ENCODE data around the gene IL25. TPM values are rescaled to one million over a fixed set of nuclear protein-coding genes. Genes with fewer than 3 reads are reported as not detected.
"Not testable (repeated sequence)": the region's sequence is repeated elsewhere in the genome, so short reads cannot be mapped to it uniquely, and the experiment has no call there.

Gene IL25
- total RNA-seq, 4 donors from 2014 or later = not detected

DNA sequence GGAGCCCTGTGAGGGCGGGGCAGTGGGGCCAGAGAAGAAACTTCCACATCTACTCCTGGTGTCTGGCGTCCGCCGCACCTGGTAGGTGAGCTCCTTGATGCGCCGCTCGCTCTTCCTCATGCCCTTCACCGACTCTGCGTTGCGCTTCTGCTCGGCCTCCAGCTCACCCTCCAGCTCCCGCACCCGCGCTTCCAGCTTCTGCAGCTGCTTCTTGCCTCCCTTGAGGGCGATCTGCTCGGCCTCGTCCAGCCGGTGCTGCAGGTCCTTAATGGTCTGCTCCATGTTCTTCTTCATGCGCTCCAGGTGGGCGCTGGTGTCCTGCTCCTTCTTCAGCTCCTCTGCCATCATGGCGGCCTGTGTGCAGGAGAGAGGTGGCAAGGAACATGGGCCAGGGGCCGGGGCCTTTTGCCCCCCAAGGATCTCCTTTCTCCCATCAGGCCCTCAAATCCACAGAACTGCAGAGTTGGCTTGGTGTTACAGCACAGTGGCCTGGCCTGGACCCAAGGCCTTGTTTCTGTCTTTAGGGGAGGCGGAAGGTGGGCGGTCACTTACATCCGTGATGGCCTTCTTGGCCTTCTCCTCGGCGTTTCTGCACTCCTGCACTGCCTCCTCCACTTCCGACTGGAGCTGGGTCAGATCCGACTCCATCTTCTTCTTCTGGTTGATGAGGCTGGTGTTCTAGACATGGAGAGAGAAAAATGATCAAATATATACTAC lies 11.9 kb downstream of the IL25 start:
- no peak for TF ChIP-seq EP300 (IDR thresholded peaks at IDR 0.05; ENCODE audit: low read depth)
- no peak for TF ChIP-seq POLR2A (IDR thresholded peaks at IDR 0.05)
- TF ChIP-seq, protein P1, sequence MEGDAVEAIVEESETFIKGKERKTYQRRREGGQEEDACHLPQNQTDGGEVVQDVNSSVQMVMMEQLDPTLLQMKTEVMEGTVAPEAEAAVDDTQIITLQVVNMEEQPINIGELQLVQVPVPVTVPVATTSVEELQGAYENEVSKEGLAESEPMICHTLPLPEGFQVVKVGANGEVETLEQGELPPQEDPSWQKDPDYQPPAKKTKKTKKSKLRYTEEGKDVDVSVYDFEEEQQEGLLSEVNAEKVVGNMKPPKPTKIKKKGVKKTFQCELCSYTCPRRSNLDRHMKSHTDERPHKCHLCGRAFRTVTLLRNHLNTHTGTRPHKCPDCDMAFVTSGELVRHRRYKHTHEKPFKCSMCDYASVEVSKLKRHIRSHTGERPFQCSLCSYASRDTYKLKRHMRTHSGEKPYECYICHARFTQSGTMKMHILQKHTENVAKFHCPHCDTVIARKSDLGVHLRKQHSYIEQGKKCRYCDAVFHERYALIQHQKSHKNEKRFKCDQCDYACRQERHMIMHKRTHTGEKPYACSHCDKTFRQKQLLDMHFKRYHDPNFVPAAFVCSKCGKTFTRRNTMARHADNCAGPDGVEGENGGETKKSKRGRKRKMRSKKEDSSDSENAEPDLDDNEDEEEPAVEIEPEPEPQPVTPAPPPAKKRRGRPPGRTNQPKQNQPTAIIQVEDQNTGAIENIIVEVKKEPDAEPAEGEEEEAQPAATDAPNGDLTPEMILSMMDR (IDR thresholded peaks at IDR 0.05) = no peak
- no peak for TF ChIP-seq POLR2AphosphoS5 (IDR thresholded peaks at IDR 0.05)
- WGBS, 2 donors (ENCODE audit: low coverage in 1 of 2) = 86 to 88% methylated on average over 16 to 28 of the region's 29 CpGs
- Histone ChIP-seq H3K36me3 (no peaks in the 10 kb centered on the region), H3K27me3 (no peaks in the 10 kb centered on the region), H3K9me3 (no peaks in the 10 kb centered on the region), H3K27ac (no peak overlapping the region), H3K4me1 (peaks cover 0 to 6% (median 0%) of the 10 kb centered on the region in 4 donors), H3K4me3 (no peak overlapping the region)
- DNase-seq = no peak
- intact Hi-C loops (cut with DNase I; ENCODE audit: low total_unique reads) (no loop called here), in situ Hi-C loops (cut with MboI; ENCODE audit: low pct_ligation_motif_present in 1 of 4, low pct_unique_long_range_greater_than_20kb in 1 of 4, low sequenced_read_pairs in 3 of 4) (loop anchor here in 1 of 4 donors (25.0 kb wide), 1 partner anchor 122 kb away; no protein-coding TSS in a partner anchor)

DNA sequence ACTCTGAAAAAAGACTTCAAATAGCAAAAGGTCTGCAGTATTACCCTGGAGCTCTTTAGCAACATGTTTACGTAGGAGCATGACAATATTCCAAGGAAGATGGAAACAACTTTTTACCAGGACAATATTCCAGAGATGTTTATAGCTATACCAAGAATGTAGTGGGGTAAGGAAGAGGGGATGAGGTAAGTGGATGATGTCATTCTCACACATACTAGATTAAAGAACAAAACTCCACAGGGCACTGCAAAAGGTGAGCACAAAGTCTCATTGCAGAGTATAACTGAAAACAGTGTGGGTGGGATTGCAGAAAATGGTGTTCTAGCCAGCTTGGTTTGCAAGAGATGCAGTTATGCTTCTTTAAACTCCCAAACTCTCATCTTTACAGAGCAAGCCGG lies 12.6 kb downstream of the IL25 start:
- H3K27me3 ChIP-seq = no peaks in the 10 kb centered on the region
- no peaks in the 10 kb centered on the region for H3K9me3 ChIP-seq
- in situ Hi-C loops (cut with MboI; ENCODE audit: low pct_ligation_motif_present in 1 of 4, low pct_unique_long_range_greater_than_20kb in 1 of 4, low sequenced_read_pairs in 3 of 4) = loop anchor here in 1 of 4 donors (25.0 kb wide), 1 partner anchor 123 kb away; no protein-coding TSS in a partner anchor
- WGBS, 2 donors (ENCODE audit: low coverage in 1 of 2) = 67 to 84% methylated on average over 2 of the region's 2 CpGs
- TF ChIP-seq, protein P1 (IDR thresholded peaks at IDR 0.05) = no peak
- TF ChIP-seq POLR2A (IDR thresholded peaks at IDR 0.05) (no peak), POLR2AphosphoS5 (IDR thresholded peaks at IDR 0.05) (no peak), EP300 (IDR thresholded peaks at IDR 0.05; ENCODE audit: low read depth) (no peak)
- H3K36me3 ChIP-seq = no peaks in the 10 kb centered on the region
- DNase-seq = no peak
- peaks cover 0 to 4% (median 0%) of the 10 kb centered on the region in 4 donors for H3K4me1 ChIP-seq
- H3K27ac ChIP-seq = no peak overlapping the region
- H3K4me3 ChIP-seq = no peak overlapping the region
- intact Hi-C loops (cut with DNase I; ENCODE audit: low total_unique reads) = no loop called here

DNA sequence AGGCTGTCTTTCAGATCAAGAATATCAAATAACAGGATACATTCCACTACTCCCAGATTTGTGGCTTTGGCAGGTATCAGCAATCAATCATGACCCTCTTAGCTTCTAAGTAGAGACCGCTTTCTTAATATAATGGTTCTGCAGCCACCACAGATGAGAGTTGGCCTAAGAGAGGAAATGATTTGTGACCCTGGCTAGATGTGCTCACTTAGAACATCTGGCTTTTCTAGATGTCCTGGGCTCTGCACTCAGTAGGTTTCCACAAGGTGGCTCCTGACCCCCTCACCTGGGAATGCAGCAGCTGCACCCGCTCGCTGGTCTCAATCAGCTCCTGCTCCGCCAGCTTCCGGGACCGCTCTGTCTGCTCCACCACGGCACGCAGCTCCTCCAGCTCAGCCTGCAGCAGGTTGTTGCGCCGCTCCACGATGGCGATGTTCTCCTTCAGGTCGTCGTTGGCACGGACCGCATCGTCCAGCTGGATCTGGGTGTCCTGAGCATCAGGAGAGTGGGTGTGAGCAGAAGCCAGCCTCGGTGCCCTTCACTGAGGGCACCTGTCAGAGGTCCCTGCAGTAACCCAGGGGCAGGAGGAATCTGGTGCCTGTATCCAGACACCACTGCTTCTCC lies 13.1 kb downstream of the IL25 start:
- in situ Hi-C loops (cut with MboI; ENCODE audit: low pct_ligation_motif_present in 1 of 4, low pct_unique_long_range_greater_than_20kb in 1 of 4, low sequenced_read_pairs in 3 of 4) = loop anchor here in 1 of 4 donors (25.0 kb wide), 1 partner anchor 123 kb away; no protein-coding TSS in a partner anchor
- no peak overlapping the region for H3K4me3 ChIP-seq
- no peak for TF ChIP-seq POLR2AphosphoS5 (IDR thresholded peaks at IDR 0.05)
- TF ChIP-seq EP300 (IDR thresholded peaks at IDR 0.05; ENCODE audit: low read depth) = no peak
- TF ChIP-seq, protein P1 (IDR thresholded peaks at IDR 0.05) = no peak
- TF ChIP-seq POLR2A (IDR thresholded peaks at IDR 0.05) = no peak

DNA sequence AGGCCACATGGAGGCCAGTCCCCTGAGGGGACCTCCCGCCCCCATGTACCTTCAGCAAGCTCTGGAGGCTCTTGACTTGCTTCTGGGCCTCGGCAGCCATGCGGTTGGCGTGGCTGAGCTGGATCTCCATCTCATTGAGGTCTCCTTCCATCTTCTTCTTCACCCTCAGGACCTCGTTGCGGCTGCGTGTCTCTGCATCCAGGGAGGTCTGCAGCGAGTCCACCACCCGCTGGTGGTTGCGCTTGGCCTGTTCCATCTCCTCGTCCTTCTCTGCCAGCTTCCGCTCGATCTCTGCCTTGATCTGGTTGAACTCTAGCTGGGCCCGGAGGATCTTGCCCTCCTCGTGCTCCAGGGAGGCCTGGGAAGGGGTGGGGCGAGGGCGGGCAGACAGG lies 13.7 kb downstream of the IL25 start:
- DNase-seq; H3K36me3 ChIP-seq; H3K4me1 ChIP-seq; H3K9me3 ChIP-seq; H3K27me3 ChIP-seq; H3K4me3 ChIP-seq; H3K27ac ChIP-seq; intact Hi-C loops (cut with DNase I; ENCODE audit: low total_unique reads): not testable (repeated sequence)
- in situ Hi-C loops (cut with MboI; ENCODE audit: low pct_ligation_motif_present in 1 of 4, low pct_unique_long_range_greater_than_20kb in 1 of 4, low sequenced_read_pairs in 3 of 4) = loop anchor here in 1 of 4 donors (25.0 kb wide), 1 partner anchor 124 kb away; no protein-coding TSS in a partner anchor
- 84% methylated on average over 17 of the region's 17 CpGs; no CpG with 5 or more reads in 1 of the 2 donors for WGBS, 2 donors (ENCODE audit: low coverage in 1 of 2)

More for the DNA sequence above, 13.1 kb downstream of the IL25 start:
- intact Hi-C loops (cut with DNase I; ENCODE audit: low total_unique reads) = no loop called here
- Histone ChIP-seq H3K4me1 (no peaks in the 10 kb centered on the region), H3K27me3 (no peaks in the 10 kb centered on the region), H3K9me3 (no peaks in the 10 kb centered on the region), H3K27ac (no peak overlapping the region), H3K36me3 (no peaks in the 10 kb centered on the region)
- DNase-seq = no peak
- 82 to 100% methylated on average over 1 to 18 of the region's 18 CpGs for WGBS, 2 donors (ENCODE audit: low coverage in 1 of 2)
